ENCODE results near the gene UCK1.

GRCh38 chr9:131499254-131499767 is 31.8 kb downstream of the UCK1 start:
- no peak for TF ChIP-seq CTCF (IDR thresholded peaks at IDR 0.05; ENCODE audit: low read depth, low read length, missing input control)
- TF ChIP-seq REST (IDR thresholded peaks at IDR 0.05): no peak
- TF ChIP-seq YY1 (IDR thresholded peaks at IDR 0.05): no peak
- TF ChIP-seq TAF1 (conservative IDR thresholded peaks at IDR 0.05): no peak
- TF ChIP-seq JUND (IDR thresholded peaks at IDR 0.05): no peak
- no peak for TF ChIP-seq RAD21 (IDR thresholded peaks at IDR 0.05)
- TF ChIP-seq SP1 (IDR thresholded peaks at IDR 0.05): no peak
- no peak for TF ChIP-seq GABPA (IDR thresholded peaks at IDR 0.05 in 1 of 2, conservative IDR thresholded peaks at IDR 0.05 in 1 of 2)
- no peak for TF ChIP-seq MAX (IDR thresholded peaks at IDR 0.05)
- TF ChIP-seq NR2F2 (IDR thresholded peaks at IDR 0.05): no peak
- TF ChIP-seq FOXA2 (IDR thresholded peaks at IDR 0.05): no peak
- no peak for TF ChIP-seq EGR1 (IDR thresholded peaks at IDR 0.05; ENCODE audit: low read depth in 2 of 2)
- TF ChIP-seq FOXA1 (IDR thresholded peaks at IDR 0.05): no peak

Measured in liver (tissue), 3 donors.